ENCODE measurements around the gene SNRPD3. TPM values are rescaled to one million over a fixed set of nuclear protein-coding genes. Genes with fewer than 3 reads are reported as not detected.
A peak's percentile ranks its signal among the peaks of the same experiment; 100 is the strongest.

Gene SNRPD3
- total RNA-seq, 6 experiments from 2014 or later = 98.9 to 108 (median 104) TPM

DNA sequence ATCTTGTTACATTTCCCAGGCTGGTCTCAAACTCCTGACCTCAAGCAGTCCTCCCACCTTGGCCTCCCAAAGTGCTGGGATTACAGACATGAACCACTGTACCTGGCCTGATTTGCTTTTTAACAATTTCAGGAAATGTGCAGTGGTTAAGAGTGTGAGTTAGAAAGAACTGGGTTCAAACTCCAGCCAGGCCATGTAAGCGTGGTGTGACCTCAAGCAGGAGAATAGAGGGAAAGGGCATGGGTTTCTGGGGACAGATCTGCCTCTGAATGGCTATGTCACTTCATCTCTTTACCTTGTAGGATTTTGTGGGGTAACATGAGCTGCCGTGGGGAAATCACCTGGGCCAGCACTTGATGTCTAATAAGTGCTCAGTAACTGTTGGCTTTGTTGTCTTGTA lies 9.3 kb downstream of the SNRPD3 start:
- Mint-ChIP-seq H3K36me3 (ENCODE audit: low read depth) (peaks cover 14% of the 10 kb centered on the region; the same call in 1 of the 2 replicates), H3K27me3 (ENCODE audit: insufficient read depth) (no peaks in the 10 kb centered on the region), H3K4me3 (no peak overlapping the region), H3K9me3 (no peaks in the 10 kb centered on the region), H3K4me1 (ENCODE audit: low read depth) (peaks cover 17% of the 10 kb centered on the region), H3K27ac (no peak overlapping the region)
- TF ChIP-seq, protein P1, sequence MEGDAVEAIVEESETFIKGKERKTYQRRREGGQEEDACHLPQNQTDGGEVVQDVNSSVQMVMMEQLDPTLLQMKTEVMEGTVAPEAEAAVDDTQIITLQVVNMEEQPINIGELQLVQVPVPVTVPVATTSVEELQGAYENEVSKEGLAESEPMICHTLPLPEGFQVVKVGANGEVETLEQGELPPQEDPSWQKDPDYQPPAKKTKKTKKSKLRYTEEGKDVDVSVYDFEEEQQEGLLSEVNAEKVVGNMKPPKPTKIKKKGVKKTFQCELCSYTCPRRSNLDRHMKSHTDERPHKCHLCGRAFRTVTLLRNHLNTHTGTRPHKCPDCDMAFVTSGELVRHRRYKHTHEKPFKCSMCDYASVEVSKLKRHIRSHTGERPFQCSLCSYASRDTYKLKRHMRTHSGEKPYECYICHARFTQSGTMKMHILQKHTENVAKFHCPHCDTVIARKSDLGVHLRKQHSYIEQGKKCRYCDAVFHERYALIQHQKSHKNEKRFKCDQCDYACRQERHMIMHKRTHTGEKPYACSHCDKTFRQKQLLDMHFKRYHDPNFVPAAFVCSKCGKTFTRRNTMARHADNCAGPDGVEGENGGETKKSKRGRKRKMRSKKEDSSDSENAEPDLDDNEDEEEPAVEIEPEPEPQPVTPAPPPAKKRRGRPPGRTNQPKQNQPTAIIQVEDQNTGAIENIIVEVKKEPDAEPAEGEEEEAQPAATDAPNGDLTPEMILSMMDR (IDR thresholded peaks at IDR 0.05) = no peak
- DNase-seq = no peak

DNA sequence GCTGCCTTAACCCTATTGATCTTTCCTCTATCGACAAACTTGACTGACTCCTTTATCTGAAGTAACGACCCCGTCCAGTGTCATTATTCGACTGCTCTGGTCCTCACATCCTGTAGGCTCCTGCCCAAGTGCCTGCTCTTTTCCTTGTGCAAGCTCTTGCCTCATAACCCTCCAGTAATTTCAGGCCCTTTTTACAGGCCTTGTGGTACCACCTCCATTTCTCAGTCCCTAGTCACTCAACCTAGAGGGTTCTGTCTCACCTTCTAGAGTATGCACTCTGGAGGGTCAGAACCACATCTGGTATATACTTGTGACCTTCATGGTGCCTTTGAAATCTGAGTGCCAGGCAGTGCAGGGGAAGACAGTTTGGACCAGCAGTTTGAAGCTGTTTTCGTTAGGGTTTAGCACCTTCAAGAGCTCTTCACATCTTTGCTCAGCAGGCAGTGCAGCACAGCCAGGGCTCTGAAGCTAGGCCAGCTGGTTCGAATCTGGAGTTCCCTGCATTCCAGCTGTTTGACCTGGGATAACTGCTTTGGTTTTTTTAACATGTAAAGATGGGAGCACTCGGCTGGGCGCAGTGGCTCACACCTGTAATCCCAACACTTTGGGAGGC lies 11.2 kb downstream of the SNRPD3 start:
- H3K9me3 Mint-ChIP-seq = no peaks in the 10 kb centered on the region
- peaks cover 17% of the 10 kb centered on the region for H3K4me1 Mint-ChIP-seq (ENCODE audit: low read depth)
- H3K4me3 Mint-ChIP-seq = no peak overlapping the region
- H3K36me3 Mint-ChIP-seq (ENCODE audit: low read depth) = peaks cover 21% of the 10 kb centered on the region
- H3K27ac Mint-ChIP-seq = peak overlapping the region; percentile 40; the same call in 1 of the 2 replicates
- no peak for DNase-seq
- no peaks in the 10 kb centered on the region; the same call in 1 of the 2 replicates for H3K27me3 Mint-ChIP-seq (ENCODE audit: insufficient read depth)
- TF ChIP-seq, protein P1 (IDR thresholded peaks at IDR 0.05) = no peak

DNA sequence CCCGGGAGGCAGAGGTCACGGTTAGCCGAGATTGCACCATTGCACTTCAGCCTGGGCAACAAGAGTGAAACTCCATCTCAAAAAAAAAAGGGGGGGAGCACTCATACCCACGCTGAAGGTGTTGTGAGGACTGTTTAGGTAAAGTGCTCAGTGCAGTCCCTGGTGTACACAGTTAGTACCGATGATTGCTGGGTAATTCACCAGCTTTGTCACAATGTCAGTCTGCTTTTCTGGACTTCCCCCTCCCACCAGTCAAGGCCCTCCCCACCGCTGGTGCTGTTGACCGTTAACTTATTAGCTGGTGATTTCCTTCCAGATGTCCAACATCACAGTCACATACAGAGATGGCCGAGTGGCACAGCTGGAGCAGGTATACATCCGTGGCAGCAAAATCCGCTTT lies 11.9 kb downstream of the SNRPD3 start:
- no peak overlapping the region for H3K27ac Mint-ChIP-seq
- TF ChIP-seq, protein P1 (IDR thresholded peaks at IDR 0.05) = no peak
- no peaks in the 10 kb centered on the region; the same call in 1 of the 2 replicates for H3K27me3 Mint-ChIP-seq (ENCODE audit: insufficient read depth)
- peaks cover 23% of the 10 kb centered on the region for H3K36me3 Mint-ChIP-seq (ENCODE audit: low read depth)
- peaks cover 17% of the 10 kb centered on the region for H3K4me1 Mint-ChIP-seq (ENCODE audit: low read depth)
- H3K4me3 Mint-ChIP-seq = no peak overlapping the region
- DNase-seq = no peak
- H3K9me3 Mint-ChIP-seq = no peaks in the 10 kb centered on the region

- Mint-ChIP-seq H3K27me3 (ENCODE audit: insufficient read depth) (no peaks in the 10 kb centered on the region; the same call in 1 of the 2 replicates), H3K4me1 (ENCODE audit: low read depth) (peaks cover 15% of the 10 kb centered on the region; the same call in 1 of the 2 replicates), H3K4me3 (no peak overlapping the region), H3K27ac (no peak overlapping the region), H3K9me3 (no peaks in the 10 kb centered on the region), H3K36me3 (ENCODE audit: low read depth) (peaks cover 44% of the 10 kb centered on the region)
- TF ChIP-seq, protein P1 (IDR thresholded peaks at IDR 0.05) = no peak
- DNase-seq = no peak
Observed at GRCh38 chr22:24571266-24571665, 15.5 kb downstream of the SNRPD3 start.

GRCh38 chr22:24576778-24577177 lies 21.0 kb downstream of the SNRPD3 start:
- Mint-ChIP-seq H3K27me3 (ENCODE audit: insufficient read depth) (no peaks in the 10 kb centered on the region; the same call in 1 of the 2 replicates), H3K27ac (no peak overlapping the region), H3K4me1 (ENCODE audit: low read depth) (peaks cover 35% of the 10 kb centered on the region), H3K4me3 (no peak overlapping the region), H3K36me3 (ENCODE audit: low read depth) (peaks cover 37% of the 10 kb centered on the region), H3K9me3 (no peaks in the 10 kb centered on the region)
- TF ChIP-seq, protein P1 (IDR thresholded peaks at IDR 0.05) = no peak
- no peak for DNase-seq

All from HFFc6 (cell line).